GM19324 (cell line): ENCODE results near the gene TOE1.
"Not testable (repeated sequence)": the region's sequence is repeated elsewhere in the genome, so short reads cannot be mapped to it uniquely, and the experiment has no call there.

ENCODE experiments used
- ATAC-seq: cut with Tn5 transposase; IDR thresholded peaks from one replicate; pipeline ENCODE4 v1.9.1; 2021; ENCODE audit warnings: mild to moderate bottlenecking, moderate library complexity; ENCODE audit not compliant: unreplicated experiment, low FRiP score

Gene TOE1

GRCh38 chr1:45353685-45354084 lies 13.7 kb downstream of the TOE1 start:
- ATAC-seq = no peak

GRCh38 chr1:45354838-45355237 lies 14.9 kb downstream of the TOE1 start:
- no peak for ATAC-seq

- no peak for ATAC-seq
Observed at GRCh38 chr1:45355683-45356082, 15.7 kb downstream of the TOE1 start.

- ATAC-seq = no peak
Observed at GRCh38 chr1:45356186-45356585, 16.2 kb downstream of the TOE1 start.

- ATAC-seq = no peak
Observed at GRCh38 chr1:45359882-45360513, 20.0 kb downstream of the TOE1 start.

- not testable (repeated sequence) for ATAC-seq
Observed at GRCh38 chr1:45360981-45361380, 21.0 kb downstream of the TOE1 start.

- ATAC-seq = no peak
Observed at GRCh38 chr1:45364294-45364693, 24.3 kb downstream of the TOE1 start.

GRCh38 chr1:45365051-45365450 lies 25.1 kb downstream of the TOE1 start:
- ATAC-seq = no peak

GRCh38 chr1:45370575-45370974 lies 30.6 kb downstream of the TOE1 start:
- ATAC-seq = peak; percentile 62

- no peak for ATAC-seq
Observed at GRCh38 chr1:45373573-45373972, 33.6 kb downstream of the TOE1 start.

GRCh38 chr1:45375104-45376090 lies 35.4 kb downstream of the TOE1 start:
- no peak for ATAC-seq

- no peak for ATAC-seq
Observed at GRCh38 chr1:45378184-45378583, 38.2 kb downstream of the TOE1 start.

GRCh38 chr1:45379524-45379923 lies 39.6 kb downstream of the TOE1 start:
- ATAC-seq = no peak

GRCh38 chr1:45380125-45380524 lies 40.2 kb downstream of the TOE1 start:
- no peak for ATAC-seq

GRCh38 chr1:45380730-45381129 lies 40.8 kb downstream of the TOE1 start:
- no peak for ATAC-seq

- ATAC-seq = no peak
Observed at GRCh38 chr1:45381243-45381642, 41.3 kb downstream of the TOE1 start.

- no peak for ATAC-seq
Observed at GRCh38 chr1:45383191-45383590, 43.2 kb downstream of the TOE1 start.

GRCh38 chr1:45384213-45384612 lies 44.2 kb downstream of the TOE1 start:
- ATAC-seq = not testable (repeated sequence)

GRCh38 chr1:45385302-45385701 lies 45.3 kb downstream of the TOE1 start:
- ATAC-seq = no peak

- ATAC-seq = no peak
Observed at GRCh38 chr1:45386219-45386618, 46.2 kb downstream of the TOE1 start.
